ENCODE data around the gene EIF4E2. TPM values are rescaled to one million over a fixed set of nuclear protein-coding genes. Genes with fewer than 3 reads are reported as not detected.

EIF4E2 gene
- total RNA-seq, 3 donors from 2014 or later (not counting 1 experiment from before 2014, with no cell fraction given): 62.2 to 67.6 (median 63.5) TPM

DNA sequence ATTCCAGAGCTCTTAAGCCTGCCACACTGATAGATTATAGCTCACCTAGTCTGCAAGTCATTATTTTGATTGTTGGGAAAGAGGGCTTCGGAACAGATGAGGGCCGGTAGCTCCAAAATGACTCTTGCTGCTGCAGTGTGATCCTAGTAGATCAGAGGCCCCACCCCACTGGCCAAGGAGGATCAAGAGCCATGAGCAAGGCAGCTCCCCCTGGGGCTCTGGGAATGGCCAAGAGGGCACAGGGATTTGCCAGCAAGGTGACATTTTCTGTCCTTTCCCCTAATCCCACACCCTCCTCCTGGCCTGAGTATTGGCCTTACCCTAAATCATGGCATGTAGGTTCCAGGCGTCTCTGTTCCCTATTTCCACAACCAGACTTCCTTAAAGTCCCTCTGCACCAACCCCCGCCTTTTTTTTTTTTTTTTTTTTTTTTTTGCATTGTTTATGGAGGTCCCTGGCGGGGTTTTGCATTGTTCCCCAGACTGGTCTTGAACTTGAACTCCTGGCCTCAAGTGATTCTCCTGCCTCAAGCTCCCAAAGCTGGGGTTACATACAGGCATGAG, 36.5 kb downstream of the EIF4E2 start:
- Histone ChIP-seq H3K4me3 (ENCODE audit: low read length) (no peak overlapping the region), H3K9me3 (ENCODE audit: control insufficient read depth, insufficient read depth, low read length) (no peaks in the 10 kb centered on the region), H3K27me3 (ENCODE audit: control insufficient read depth, insufficient read depth, low read length) (no peaks in the 10 kb centered on the region), H3K36me3 (ENCODE audit: control insufficient read depth, insufficient read depth, low read length) (peaks cover 9% of the 10 kb centered on the region), H3K4me1 (ENCODE audit: control insufficient read depth, insufficient read depth, low read length) (no peaks in the 10 kb centered on the region), H3K27ac (ENCODE audit: low read length) (no peak overlapping the region)
- H3K27ac Mint-ChIP-seq: no peak overlapping the region
- no peaks in the 10 kb centered on the region for H3K4me1 Mint-ChIP-seq
- ATAC-seq (no peak), DNase-seq (no peak)
- intact Hi-C loops (cut with micrococcal nuclease): no loop called here
- no peaks in the 10 kb centered on the region for H3K9me3 Mint-ChIP-seq
- H3K36me3 Mint-ChIP-seq: no peaks in the 10 kb centered on the region
- H3K27me3 Mint-ChIP-seq (ENCODE audit: low read depth in 2 of 2): no peaks in the 10 kb centered on the region
- TF ChIP-seq, protein P1, sequence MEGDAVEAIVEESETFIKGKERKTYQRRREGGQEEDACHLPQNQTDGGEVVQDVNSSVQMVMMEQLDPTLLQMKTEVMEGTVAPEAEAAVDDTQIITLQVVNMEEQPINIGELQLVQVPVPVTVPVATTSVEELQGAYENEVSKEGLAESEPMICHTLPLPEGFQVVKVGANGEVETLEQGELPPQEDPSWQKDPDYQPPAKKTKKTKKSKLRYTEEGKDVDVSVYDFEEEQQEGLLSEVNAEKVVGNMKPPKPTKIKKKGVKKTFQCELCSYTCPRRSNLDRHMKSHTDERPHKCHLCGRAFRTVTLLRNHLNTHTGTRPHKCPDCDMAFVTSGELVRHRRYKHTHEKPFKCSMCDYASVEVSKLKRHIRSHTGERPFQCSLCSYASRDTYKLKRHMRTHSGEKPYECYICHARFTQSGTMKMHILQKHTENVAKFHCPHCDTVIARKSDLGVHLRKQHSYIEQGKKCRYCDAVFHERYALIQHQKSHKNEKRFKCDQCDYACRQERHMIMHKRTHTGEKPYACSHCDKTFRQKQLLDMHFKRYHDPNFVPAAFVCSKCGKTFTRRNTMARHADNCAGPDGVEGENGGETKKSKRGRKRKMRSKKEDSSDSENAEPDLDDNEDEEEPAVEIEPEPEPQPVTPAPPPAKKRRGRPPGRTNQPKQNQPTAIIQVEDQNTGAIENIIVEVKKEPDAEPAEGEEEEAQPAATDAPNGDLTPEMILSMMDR (IDR thresholded peaks at IDR 0.05): no peak
- 80% methylated on average over 5 of the region's 5 CpGs for WGBS (ENCODE audit: insufficient coverage)
- no peak overlapping the region for H3K4me3 Mint-ChIP-seq

DNA sequence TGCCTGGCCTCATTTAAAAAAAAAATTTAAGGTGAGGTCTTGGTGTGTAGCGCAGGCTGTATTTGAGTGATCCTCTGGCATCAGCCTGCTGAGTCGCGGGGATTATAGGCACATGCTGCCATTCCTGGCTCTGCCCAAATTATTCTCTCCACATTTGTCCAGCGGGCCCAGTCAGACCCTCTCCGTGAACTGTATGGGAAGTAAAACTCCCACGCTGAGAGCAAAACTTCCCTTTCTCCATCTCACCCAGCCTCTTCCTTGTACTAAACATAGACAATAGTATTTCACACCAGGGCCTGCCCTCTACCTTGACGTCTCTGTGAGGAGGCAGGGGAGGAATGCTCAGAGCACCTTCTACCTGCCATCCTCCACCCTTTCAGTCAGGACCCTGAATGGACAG, 37.0 kb downstream of the EIF4E2 start:
- Histone ChIP-seq H3K27ac (ENCODE audit: low read length) (no peak overlapping the region), H3K36me3 (ENCODE audit: control insufficient read depth, insufficient read depth, low read length) (peaks cover 5% of the 10 kb centered on the region), H3K27me3 (ENCODE audit: control insufficient read depth, insufficient read depth, low read length) (no peaks in the 10 kb centered on the region), H3K9me3 (ENCODE audit: control insufficient read depth, insufficient read depth, low read length) (no peaks in the 10 kb centered on the region), H3K4me3 (ENCODE audit: low read length) (no peak overlapping the region), H3K4me1 (ENCODE audit: control insufficient read depth, insufficient read depth, low read length) (no peaks in the 10 kb centered on the region)
- TF ChIP-seq, protein P1 (IDR thresholded peaks at IDR 0.05): no peak
- no peaks in the 10 kb centered on the region for H3K9me3 Mint-ChIP-seq
- no peak for ATAC-seq
- DNase-seq: no peak
- intact Hi-C loops (cut with micrococcal nuclease): no loop called here
- H3K27me3 Mint-ChIP-seq (ENCODE audit: low read depth in 2 of 2): no peaks in the 10 kb centered on the region
- no peak overlapping the region for H3K4me3 Mint-ChIP-seq
- no peaks in the 10 kb centered on the region for H3K36me3 Mint-ChIP-seq
- WGBS (ENCODE audit: insufficient coverage): 74% methylated on average over 7 of the region's 7 CpGs
- no peaks in the 10 kb centered on the region for H3K4me1 Mint-ChIP-seq
- H3K27ac Mint-ChIP-seq: no peak overlapping the region

DNA sequence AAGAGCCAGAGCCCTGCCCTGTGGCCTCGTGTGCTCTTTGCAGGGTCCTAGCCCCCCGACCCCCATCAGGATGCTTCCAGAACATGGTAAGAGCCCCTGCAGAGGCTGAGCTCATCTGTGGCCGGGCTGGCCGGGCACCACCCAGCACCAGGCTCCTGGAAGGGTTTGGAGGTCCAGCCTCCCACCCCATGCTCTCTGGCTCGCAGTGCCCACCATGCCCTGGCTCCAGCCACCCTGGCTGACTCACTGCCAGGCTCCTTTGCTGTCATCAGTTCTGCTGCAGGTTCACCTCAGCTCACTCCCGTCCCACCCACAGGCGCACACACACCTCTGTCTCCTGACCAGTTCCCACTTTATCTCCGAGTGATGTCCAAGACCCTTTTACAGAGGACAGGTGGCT, 37.5 kb downstream of the EIF4E2 start:
- Histone ChIP-seq H3K27ac (ENCODE audit: low read length) (no peak overlapping the region), H3K36me3 (ENCODE audit: control insufficient read depth, insufficient read depth, low read length) (peaks cover 3% of the 10 kb centered on the region), H3K27me3 (ENCODE audit: control insufficient read depth, insufficient read depth, low read length) (no peaks in the 10 kb centered on the region), H3K4me1 (ENCODE audit: control insufficient read depth, insufficient read depth, low read length) (no peaks in the 10 kb centered on the region), H3K9me3 (ENCODE audit: control insufficient read depth, insufficient read depth, low read length) (no peaks in the 10 kb centered on the region), H3K4me3 (ENCODE audit: low read length) (no peak overlapping the region)
- Mint-ChIP-seq H3K27ac (no peak overlapping the region), H3K4me3 (no peak overlapping the region), H3K27me3 (ENCODE audit: low read depth in 2 of 2) (no peaks in the 10 kb centered on the region), H3K9me3 (no peaks in the 10 kb centered on the region), H3K4me1 (no peaks in the 10 kb centered on the region), H3K36me3 (no peaks in the 10 kb centered on the region)
- TF ChIP-seq, protein P1 (IDR thresholded peaks at IDR 0.05): no peak
- 89% methylated on average over 8 of the region's 8 CpGs for WGBS (ENCODE audit: insufficient coverage)
- DNase-seq: no peak
- intact Hi-C loops (cut with micrococcal nuclease): no loop called here
- no peak for ATAC-seq
